ENCODE results near the gene DDTL. TPM values are rescaled to one million over a fixed set of nuclear protein-coding genes. Genes with fewer than 3 reads are reported as not detected.
"Not testable (repeated sequence)": the region's sequence is repeated elsewhere in the genome, so short reads cannot be mapped to it uniquely, and the experiment has no call there.

Gene DDTL
- total RNA-seq, 1 donor, result 1.8 TPM

DNA sequence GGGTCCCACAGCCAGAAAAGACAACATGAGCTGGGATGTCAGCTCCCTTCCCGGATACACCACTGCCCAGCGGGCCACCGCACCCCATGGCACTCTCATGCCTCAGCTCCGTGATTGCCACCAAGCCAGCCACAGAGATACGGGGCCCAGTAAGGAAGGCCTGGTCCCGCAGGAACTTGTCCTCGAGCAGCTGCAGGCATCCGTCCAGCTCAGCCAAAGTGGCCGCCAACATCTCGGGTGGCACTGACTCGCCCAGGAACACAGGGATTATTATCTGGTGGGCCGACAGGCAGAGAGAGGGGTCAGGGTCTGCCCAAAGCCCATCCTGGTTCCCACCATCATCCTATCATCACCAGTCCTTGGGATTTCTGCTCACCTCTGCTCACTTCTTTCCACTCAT, 10.6 kb downstream of the DDTL start:
- H3K9me3 ChIP-seq (ENCODE audit: low read depth, low read length); H3K4me1 ChIP-seq (ENCODE audit: insufficient read depth, low read length); H3K27me3 ChIP-seq (ENCODE audit: insufficient read depth, low read length); H2AFZ ChIP-seq (ENCODE audit: low read length); H3K4me3 ChIP-seq (ENCODE audit: insufficient read depth, low read length); H3K36me3 ChIP-seq (ENCODE audit: insufficient read depth, low read length); H4K20me1 ChIP-seq (ENCODE audit: insufficient read depth, low read length); DNase-seq (ENCODE audit: insufficient read length, low spot score, missing footprints); H3K4me2 ChIP-seq (ENCODE audit: insufficient read depth, low read length); H3K79me2 ChIP-seq (ENCODE audit: insufficient read depth, low read length); H3K27ac ChIP-seq (ENCODE audit: low read depth, low read length): not testable (repeated sequence)

DNA sequence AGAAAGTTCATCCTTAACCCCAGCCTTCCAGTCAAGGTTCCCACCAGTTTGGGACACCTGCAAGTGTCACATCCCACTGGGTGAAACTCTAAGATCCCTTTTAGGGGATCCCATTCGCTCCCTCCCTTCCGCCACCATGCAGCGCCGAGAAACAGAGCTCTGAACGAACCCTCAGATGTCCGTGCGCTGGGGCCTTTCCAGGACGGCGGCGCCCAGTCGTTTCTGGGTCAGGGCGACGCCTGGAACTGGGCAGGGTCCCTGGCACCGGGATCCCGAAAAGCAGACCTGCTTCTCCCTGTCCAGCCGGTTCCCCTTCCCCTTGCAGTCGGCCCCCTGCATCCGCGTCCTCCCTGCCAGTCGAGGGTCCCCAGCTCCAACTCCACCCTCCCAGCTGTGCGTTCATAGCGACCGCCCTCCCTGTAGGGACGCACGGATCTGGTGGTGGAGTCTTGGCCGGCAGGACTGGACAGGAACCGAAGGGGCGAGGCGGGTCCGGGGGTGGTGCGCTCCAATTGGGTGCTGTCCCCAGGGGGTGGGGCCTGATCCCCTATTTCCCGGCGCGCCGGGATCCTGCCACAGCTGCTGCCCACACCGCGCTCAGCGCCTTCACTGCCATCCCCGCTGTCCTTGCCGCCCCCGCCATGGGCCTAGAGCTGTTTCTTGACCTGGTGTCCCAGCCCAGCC, 13.0 kb downstream of the DDTL start, which contains the start of gene GSTT2:
TSS of gene GSTT2 (plus strand) at position 578 of the 684 bp plus-strand sequence.
- not testable (repeated sequence) for H3K4me1 ChIP-seq (ENCODE audit: insufficient read depth, low read length); DNase-seq (ENCODE audit: insufficient read length, low spot score, missing footprints); H3K27ac ChIP-seq (ENCODE audit: low read depth, low read length); H3K4me2 ChIP-seq (ENCODE audit: insufficient read depth, low read length); H4K20me1 ChIP-seq (ENCODE audit: insufficient read depth, low read length); H3K36me3 ChIP-seq (ENCODE audit: insufficient read depth, low read length); H3K4me3 ChIP-seq (ENCODE audit: insufficient read depth, low read length); H3K9me3 ChIP-seq (ENCODE audit: low read depth, low read length); H3K27me3 ChIP-seq (ENCODE audit: insufficient read depth, low read length); H2AFZ ChIP-seq (ENCODE audit: low read length); H3K79me2 ChIP-seq (ENCODE audit: insufficient read depth, low read length)

DNA sequence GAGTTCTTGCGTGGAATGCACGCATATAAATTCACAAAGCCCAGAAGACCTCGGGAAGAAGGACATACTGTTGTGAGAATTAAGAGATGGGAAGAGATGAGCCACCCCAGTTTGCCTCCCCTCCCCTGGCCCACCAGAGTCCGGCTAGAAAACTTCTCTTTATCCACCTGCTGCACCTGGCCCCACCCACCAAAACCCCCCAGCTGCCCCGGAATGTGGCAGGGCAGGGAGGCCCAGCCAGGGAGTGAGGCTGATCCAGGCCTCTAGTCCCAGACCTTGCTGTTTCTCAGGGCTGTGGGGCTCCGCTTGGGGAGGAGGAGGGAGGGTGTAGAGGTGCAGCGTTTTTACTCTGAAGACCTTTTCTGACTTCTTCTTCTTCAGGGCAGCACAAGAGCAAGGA, 13.9 kb downstream of the DDTL start:
- not testable (repeated sequence) for H3K4me2 ChIP-seq (ENCODE audit: insufficient read depth, low read length); H3K36me3 ChIP-seq (ENCODE audit: insufficient read depth, low read length); H3K4me3 ChIP-seq (ENCODE audit: insufficient read depth, low read length); H3K9me3 ChIP-seq (ENCODE audit: low read depth, low read length); H3K4me1 ChIP-seq (ENCODE audit: insufficient read depth, low read length); DNase-seq (ENCODE audit: insufficient read length, low spot score, missing footprints); H3K27ac ChIP-seq (ENCODE audit: low read depth, low read length); H3K27me3 ChIP-seq (ENCODE audit: insufficient read depth, low read length); H2AFZ ChIP-seq (ENCODE audit: low read length); H4K20me1 ChIP-seq (ENCODE audit: insufficient read depth, low read length); H3K79me2 ChIP-seq (ENCODE audit: insufficient read depth, low read length)

DNA sequence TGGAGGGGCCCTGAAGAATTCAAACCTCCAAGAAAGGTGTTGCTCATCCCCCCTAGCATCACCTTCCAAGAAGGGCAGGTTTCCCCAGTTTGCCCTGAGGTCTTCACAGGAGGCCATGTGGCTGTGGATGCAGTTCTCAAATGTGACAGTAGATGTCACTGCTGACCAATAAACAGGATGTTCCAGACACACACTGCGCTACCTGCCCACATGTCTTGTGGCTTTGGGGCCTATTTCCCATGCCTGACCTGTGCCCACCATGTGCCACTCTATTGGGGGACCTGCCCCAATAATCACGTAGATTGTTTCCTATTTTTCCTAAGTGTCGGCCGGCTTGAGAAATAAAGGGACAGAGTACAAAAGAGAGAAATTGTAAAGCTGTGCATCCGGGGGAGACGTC, 17.7 kb downstream of the DDTL start:
- H3K36me3 ChIP-seq (ENCODE audit: insufficient read depth, low read length), result no peaks in the 10 kb centered on the region
- no peak overlapping the region for H3K27ac ChIP-seq (ENCODE audit: low read depth, low read length)
- no peaks in the 10 kb centered on the region for H3K27me3 ChIP-seq (ENCODE audit: insufficient read depth, low read length)
- DNase-seq (ENCODE audit: insufficient read length, low spot score, missing footprints), result peak; percentile 35
- TF ChIP-seq, protein P1, sequence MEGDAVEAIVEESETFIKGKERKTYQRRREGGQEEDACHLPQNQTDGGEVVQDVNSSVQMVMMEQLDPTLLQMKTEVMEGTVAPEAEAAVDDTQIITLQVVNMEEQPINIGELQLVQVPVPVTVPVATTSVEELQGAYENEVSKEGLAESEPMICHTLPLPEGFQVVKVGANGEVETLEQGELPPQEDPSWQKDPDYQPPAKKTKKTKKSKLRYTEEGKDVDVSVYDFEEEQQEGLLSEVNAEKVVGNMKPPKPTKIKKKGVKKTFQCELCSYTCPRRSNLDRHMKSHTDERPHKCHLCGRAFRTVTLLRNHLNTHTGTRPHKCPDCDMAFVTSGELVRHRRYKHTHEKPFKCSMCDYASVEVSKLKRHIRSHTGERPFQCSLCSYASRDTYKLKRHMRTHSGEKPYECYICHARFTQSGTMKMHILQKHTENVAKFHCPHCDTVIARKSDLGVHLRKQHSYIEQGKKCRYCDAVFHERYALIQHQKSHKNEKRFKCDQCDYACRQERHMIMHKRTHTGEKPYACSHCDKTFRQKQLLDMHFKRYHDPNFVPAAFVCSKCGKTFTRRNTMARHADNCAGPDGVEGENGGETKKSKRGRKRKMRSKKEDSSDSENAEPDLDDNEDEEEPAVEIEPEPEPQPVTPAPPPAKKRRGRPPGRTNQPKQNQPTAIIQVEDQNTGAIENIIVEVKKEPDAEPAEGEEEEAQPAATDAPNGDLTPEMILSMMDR (IDR thresholded peaks at IDR 0.05; ENCODE audit: extremely low read depth, low read depth, low read length), result peak; percentile 53
- H3K4me2 ChIP-seq (ENCODE audit: insufficient read depth, low read length), result no peak overlapping the region
- no peaks in the 10 kb centered on the region for H3K9me3 ChIP-seq (ENCODE audit: low read depth, low read length)
- H2AFZ ChIP-seq (ENCODE audit: low read length), result no peak overlapping the region
- H3K79me2 ChIP-seq (ENCODE audit: insufficient read depth, low read length), result no peaks in the 10 kb centered on the region
- no peak overlapping the region for H3K4me3 ChIP-seq (ENCODE audit: insufficient read depth, low read length)
- no peaks in the 10 kb centered on the region for H4K20me1 ChIP-seq (ENCODE audit: insufficient read depth, low read length)
- H3K4me1 ChIP-seq (ENCODE audit: insufficient read depth, low read length), result peaks cover under 1% of the 10 kb centered on the region

DNA sequence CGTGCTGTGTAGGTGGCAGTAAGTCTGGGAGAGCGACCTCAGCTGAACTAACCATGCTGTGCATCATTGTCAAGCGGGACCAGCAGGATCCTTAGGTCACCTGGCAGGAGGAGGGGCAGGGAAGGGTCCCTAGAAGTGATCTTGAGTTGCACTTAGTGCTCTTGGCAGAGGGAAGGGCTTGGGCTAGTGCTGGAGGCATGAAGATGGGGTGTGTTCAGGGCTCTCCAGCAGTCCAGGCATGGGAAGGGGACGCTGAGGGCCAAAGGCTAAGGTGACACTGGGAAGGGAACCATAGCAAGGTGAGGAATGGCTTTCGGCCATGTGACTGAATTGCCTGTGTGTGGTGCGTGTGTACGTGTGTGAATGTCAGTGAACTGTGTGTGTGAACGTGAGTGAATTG, 19.4 kb downstream of the DDTL start:
- not testable (repeated sequence) for H3K4me2 ChIP-seq (ENCODE audit: insufficient read depth, low read length); H3K27ac ChIP-seq (ENCODE audit: low read depth, low read length); H3K79me2 ChIP-seq (ENCODE audit: insufficient read depth, low read length); H2AFZ ChIP-seq (ENCODE audit: low read length); DNase-seq (ENCODE audit: insufficient read length, low spot score, missing footprints); H3K4me3 ChIP-seq (ENCODE audit: insufficient read depth, low read length); H3K4me1 ChIP-seq (ENCODE audit: insufficient read depth, low read length); H3K36me3 ChIP-seq (ENCODE audit: insufficient read depth, low read length); H4K20me1 ChIP-seq (ENCODE audit: insufficient read depth, low read length); H3K27me3 ChIP-seq (ENCODE audit: insufficient read depth, low read length); H3K9me3 ChIP-seq (ENCODE audit: low read depth, low read length)

DNA sequence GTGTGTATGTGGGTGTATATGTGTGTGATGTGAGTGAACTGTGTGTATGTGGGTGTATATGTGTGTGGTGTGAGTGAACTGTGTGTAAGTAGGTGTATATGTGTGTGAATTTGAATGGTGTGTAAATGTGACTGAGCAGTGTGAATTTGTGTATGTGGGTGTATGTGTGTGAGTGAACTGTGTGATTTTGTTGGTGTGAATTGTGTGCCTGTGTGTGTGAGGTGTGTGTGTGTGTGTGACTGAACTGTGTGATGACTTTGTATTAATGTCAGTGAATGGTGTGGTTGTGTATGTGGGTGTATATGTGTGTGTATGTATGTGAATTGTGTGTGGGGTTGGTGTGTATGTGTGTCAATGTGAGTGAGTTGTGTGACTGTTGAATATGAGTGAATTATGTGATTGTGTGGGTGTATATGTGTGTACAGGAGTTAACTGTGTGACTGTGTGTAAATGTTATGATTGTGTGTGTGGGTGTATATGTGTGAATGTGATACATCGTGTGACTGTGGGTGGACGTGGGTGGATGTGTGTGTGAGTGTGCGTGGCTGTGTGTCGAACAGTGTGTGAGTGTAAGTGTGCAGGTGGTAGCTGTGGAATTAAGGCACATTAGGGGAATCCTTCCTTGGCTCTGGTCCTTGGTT, 20.0 kb downstream of the DDTL start:
- not testable (repeated sequence) for H3K27ac ChIP-seq (ENCODE audit: low read depth, low read length); H3K79me2 ChIP-seq (ENCODE audit: insufficient read depth, low read length); H3K4me1 ChIP-seq (ENCODE audit: insufficient read depth, low read length); H3K4me3 ChIP-seq (ENCODE audit: insufficient read depth, low read length); DNase-seq (ENCODE audit: insufficient read length, low spot score, missing footprints); H3K9me3 ChIP-seq (ENCODE audit: low read depth, low read length); H3K36me3 ChIP-seq (ENCODE audit: insufficient read depth, low read length); H4K20me1 ChIP-seq (ENCODE audit: insufficient read depth, low read length); H3K4me2 ChIP-seq (ENCODE audit: insufficient read depth, low read length); H2AFZ ChIP-seq (ENCODE audit: low read length); H3K27me3 ChIP-seq (ENCODE audit: insufficient read depth, low read length)

DNA sequence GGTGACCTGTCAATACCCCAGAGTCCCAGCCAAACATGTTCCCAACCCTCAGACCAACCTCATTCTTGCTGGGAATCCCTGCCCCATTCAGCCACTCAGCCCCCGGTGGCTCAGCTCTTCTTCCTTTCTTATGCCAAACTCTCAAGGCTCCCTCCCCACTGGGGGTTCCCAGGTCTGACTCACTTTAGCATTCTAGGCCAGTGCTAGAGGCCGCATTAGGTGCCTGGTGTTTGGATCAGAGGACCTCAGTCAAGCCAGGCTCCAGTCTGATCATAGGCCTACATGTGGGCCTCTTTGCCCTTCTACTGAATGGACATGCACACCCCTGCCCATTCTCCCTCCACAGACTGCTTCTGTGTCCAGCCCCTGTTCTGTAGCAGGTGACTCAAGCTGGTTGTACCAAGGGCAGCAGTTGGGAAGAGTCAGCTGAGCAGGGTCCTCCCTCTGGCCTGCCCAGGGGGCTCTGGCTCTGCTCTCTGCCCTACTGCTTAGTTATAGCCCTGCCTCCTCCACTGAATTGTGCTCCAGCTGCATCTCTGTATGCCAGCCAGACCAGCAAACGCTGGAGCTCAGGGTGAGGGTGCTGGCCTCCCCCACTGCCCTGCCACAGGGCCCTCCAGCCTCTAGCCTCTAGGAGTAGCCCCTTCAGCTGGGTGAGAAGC, 23.0 kb downstream of the DDTL start:
- H3K36me3 ChIP-seq (ENCODE audit: insufficient read depth, low read length); H2AFZ ChIP-seq (ENCODE audit: low read length); H3K4me2 ChIP-seq (ENCODE audit: insufficient read depth, low read length); DNase-seq (ENCODE audit: insufficient read length, low spot score, missing footprints); H4K20me1 ChIP-seq (ENCODE audit: insufficient read depth, low read length); H3K27ac ChIP-seq (ENCODE audit: low read depth, low read length); H3K4me3 ChIP-seq (ENCODE audit: insufficient read depth, low read length); H3K27me3 ChIP-seq (ENCODE audit: insufficient read depth, low read length); H3K79me2 ChIP-seq (ENCODE audit: insufficient read depth, low read length); H3K9me3 ChIP-seq (ENCODE audit: low read depth, low read length); H3K4me1 ChIP-seq (ENCODE audit: insufficient read depth, low read length): not testable (repeated sequence)

DNA sequence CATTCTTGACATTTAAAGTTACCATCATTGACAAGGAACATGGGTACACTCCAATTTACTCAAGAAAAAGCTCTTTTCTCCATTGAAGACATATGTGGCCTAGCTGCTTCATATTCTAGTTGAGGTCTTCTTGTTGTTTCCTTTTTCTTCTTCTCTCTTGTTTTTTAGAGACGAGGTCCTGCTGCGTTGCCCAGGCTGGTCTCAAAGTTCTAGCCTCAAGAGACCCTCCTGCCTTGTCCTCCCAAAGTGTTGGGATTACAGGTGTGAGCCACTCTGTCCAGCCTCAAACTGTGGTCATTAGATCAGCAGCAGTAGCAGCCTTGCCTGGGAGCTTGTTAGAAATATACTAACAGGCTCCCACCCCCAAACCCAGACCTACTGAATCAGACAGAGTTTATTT, 26.4 kb downstream of the DDTL start:
- H3K4me3 ChIP-seq (ENCODE audit: insufficient read depth, low read length); H4K20me1 ChIP-seq (ENCODE audit: insufficient read depth, low read length); H3K4me1 ChIP-seq (ENCODE audit: insufficient read depth, low read length); H3K79me2 ChIP-seq (ENCODE audit: insufficient read depth, low read length); H3K27ac ChIP-seq (ENCODE audit: low read depth, low read length); H3K4me2 ChIP-seq (ENCODE audit: insufficient read depth, low read length); DNase-seq (ENCODE audit: insufficient read length, low spot score, missing footprints); H3K9me3 ChIP-seq (ENCODE audit: low read depth, low read length); H3K27me3 ChIP-seq (ENCODE audit: insufficient read depth, low read length); H2AFZ ChIP-seq (ENCODE audit: low read length); H3K36me3 ChIP-seq (ENCODE audit: insufficient read depth, low read length): not testable (repeated sequence)

All from osteoblast (primary cell).